GM11168 (cell line): ENCODE data around the gene HCRTR1.

ENCODE experiments used
- in situ Hi-C: fragments of 300-500 bp; cut with MboI; formaldehyde crosslinking; loops from one replicate; pipeline ENCODE4 v1.12.0; 2022; ENCODE audit warnings: low sequenced_read_pairs; ENCODE audit not compliant: unreplicated experiment

The HCRTR1 gene

DNA sequence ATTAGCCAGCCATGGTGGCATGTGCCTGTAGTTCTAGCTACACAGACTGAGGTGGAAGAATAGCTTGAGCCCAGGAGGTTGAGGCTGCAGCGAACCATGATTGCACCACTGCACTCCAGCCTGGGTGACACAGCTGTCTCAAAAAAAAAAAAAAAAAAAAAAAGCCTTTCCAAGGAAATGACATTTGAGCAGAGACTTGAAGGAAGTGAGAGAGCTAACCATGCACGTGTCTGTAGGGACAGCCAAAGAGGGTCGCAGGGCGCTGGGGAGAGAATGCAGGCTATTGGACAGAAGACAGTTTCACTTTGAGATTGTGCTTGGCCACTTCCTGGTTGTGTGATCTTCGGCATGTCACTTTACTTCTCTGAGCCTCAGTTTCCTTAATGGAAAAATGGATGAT lies 6.8 kb downstream of the HCRTR1 start:
- in situ Hi-C loops, result loop anchor here (5.0 kb wide), 1 partner anchor 62 kb away; no protein-coding TSS in a partner anchor

DNA sequence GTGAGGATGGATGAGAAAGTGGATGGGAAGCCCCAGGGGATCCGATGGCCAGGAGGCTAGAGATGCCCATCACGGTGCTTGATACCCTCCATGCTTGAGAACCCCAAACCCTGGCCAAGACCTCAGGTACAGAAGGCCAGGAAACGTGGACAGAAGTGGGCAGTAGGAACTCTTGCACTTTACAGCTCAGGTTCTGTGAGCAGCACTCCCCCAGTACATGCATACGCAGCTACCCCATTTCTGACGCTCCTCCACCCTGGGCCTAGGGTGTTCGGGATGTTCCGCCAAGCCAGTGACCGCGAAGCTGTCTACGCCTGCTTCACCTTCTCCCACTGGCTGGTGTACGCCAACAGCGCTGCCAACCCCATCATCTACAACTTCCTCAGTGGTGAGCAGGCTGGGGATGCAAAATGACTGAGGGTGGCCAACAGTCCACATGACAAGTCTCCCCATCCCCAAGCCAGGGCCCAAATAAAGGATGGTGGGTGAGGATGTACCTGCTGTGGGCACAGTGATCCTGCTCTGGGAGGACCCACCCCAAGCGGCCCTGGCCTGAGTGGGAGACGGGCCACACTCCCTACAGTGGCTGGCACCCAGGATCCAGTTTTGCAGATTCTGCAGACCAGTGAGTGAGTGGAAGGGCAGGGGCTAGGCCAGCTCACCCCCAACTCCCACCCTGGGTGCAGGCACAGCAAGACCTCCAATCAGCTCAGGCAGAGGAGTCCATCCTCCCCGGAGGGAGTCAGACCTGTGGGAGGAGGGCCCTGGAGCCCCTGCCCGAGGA lies 7.4 kb downstream of the HCRTR1 start:
- in situ Hi-C loops, result loop anchor here (5.0 kb wide), 1 partner anchor 63 kb away; no protein-coding TSS in a partner anchor

- in situ Hi-C loops, result no loop called here
Observed at GRCh38 chr1:31625561-31626222, 8.2 kb downstream of the HCRTR1 start.

DNA sequence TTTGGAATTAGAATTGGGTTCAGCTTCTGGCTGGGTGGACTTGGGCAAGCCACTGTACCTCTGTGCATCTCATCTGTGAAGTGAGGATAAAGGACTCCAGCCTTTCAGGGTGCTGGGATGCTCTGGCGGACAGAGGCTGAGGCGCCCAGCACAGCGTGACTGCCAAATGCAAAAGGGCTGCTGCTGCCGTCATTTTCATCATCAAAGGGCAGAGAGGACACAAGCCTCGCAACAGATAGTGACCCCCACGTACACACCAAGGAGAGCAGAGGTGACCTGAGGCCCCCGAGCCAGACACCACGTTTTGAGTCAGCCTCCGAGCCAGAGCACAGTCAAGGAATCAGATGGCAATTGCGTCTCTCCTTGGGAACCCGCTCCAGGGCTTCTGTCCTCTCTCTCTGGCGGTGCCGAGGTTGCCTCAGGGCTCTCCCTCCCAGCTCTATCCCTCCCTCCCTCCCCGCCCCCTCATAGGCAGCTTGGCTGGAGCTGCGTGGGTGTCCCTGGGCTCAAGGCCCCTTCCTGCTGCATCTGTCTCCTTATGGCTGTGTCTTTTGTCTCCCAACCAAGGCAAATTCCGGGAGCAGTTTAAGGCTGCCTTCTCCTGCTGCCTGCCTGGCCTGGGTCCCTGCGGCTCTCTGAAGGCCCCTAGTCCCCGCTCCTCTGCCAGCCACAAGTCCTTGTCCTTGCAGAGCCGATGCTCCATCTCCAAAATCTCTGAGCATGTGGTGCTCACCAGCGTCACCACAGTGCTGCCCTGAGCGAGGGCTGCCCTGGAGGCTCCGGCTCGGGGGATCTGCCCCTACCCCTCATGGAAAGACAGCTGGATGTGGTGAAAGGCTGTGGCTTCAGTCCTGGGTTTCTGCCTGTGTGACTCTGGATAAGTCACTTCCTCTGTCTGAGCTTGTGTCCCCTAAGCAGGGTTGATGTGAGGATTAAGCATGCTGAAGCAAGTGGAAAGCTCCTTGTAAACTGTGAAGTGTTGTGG lies 9.0 kb downstream of the HCRTR1 start:
- in situ Hi-C loops, result no loop called here

- in situ Hi-C loops, result no loop called here
Observed at GRCh38 chr1:31627301-31627929, 9.9 kb downstream of the HCRTR1 start.

GRCh38 chr1:31627930-31628559 lies 10.6 kb downstream of the HCRTR1 start:
- in situ Hi-C loops, result no loop called here

- in situ Hi-C loops, result no loop called here
Observed at GRCh38 chr1:31628931-31629556, 11.6 kb downstream of the HCRTR1 start.

- in situ Hi-C loops, result no loop called here
Observed at GRCh38 chr1:31632649-31633048, 15.2 kb downstream of the HCRTR1 start.

DNA sequence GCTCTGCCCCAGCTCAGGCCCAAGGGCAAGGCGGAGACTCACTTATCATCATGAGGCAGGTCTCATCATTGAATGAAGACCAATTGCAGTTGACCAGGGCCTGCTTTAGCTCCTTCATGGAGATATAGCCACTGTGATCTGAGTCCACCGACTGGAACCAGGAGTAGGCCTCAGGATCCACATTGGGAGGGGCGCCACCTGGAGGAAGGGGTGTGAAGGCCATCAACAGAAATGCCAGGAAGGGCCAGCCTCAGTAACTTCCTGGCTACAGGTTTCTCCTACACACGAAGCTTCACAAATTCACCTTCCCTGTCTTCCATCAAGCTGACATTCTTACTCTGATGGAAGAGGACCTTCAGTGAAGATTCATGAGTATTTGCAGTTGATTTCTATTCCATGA lies 15.6 kb downstream of the HCRTR1 start:
- in situ Hi-C loops, result no loop called here

DNA sequence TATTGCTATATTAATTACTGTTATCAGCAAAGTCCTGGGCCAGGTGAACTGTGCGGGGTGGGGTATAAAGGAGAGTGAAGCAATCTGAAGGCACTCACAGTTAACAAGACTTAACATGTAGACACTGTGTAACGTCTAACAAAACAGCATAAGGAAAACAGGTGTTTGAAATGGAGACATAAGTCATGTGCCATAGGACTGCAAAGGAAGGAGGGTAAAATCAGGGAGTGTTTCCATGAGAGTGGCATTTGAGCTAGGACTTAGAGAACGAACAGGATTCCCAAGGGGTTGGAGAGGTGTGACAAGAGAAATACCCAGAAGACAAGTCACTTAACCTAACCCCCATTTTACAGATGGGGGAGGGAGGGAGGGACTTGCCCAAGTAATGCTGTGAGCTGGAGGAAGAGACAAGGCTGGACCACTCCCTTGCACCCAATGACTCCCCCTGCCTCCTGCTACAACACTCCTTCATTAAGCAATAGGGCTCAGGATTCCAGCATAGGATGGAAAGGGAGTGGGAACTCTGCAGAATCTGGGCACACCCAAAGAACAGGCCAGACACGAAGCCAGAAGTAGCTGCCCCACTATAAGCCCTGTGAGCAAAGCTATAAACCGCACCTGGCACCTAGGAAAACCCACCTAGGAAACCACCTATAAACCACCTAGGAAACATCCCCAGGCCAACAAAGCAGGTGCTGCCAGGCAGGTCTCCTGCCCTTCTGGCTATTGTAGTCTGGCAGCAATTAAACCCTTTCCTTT lies 20.6 kb downstream of the HCRTR1 start:
- in situ Hi-C loops, result no loop called here

GRCh38 chr1:31639543-31639942 lies 22.1 kb downstream of the HCRTR1 start:
- in situ Hi-C loops, result no loop called here

GRCh38 chr1:31640179-31640578 lies 22.7 kb downstream of the HCRTR1 start:
- in situ Hi-C loops, result no loop called here

DNA sequence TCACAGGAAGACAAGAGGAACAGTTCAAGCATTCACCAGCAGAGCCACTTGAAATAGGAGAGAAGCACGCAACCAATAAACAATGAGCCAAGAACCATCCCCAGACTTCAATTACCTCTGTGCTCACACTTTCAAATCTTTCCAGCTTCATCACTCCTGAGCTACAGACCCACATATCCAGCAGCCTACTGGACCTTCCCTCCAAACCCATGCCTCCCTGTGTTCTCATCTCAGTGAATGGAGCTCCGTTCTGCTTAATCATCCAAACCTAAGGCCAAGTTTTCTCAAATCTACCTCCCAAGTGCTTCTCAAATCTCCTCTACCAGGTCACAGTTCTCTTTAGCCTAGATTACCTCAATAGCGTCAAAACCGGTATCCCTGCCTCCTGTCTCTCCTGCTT lies 23.5 kb downstream of the HCRTR1 start:
- in situ Hi-C loops, result no loop called here

- in situ Hi-C loops, result no loop called here
Observed at GRCh38 chr1:31642366-31642765, 24.9 kb downstream of the HCRTR1 start.

- in situ Hi-C loops, result no loop called here
Observed at GRCh38 chr1:31642897-31643296, 25.4 kb downstream of the HCRTR1 start.

DNA sequence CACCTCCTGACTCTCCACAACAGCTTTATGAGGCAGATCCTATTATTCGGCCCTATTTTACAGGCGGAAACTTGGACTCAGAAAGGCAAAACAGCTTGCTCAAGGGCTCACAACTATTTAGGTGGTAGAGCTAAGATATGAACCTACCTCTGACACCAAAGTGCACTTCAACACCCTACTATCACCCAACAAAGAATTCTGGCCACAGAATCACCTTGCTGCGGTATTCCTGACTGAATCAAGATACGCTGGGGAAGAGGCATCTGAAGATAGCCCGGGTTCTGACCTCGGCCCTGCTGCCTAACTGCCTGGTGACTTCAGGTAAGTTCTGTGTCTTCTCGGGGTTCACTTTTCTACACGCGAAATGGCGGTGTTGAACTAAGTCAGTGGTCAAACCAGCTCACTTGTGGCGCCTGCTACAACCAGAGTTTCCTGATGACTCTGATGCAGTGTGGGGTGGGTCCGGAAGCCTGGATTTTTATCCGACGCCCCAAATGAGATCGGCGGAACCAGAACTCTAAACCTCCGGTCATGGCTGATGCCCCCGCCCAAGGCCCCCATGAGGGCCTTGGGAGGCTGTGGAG lies 26.6 kb downstream of the HCRTR1 start:
- in situ Hi-C loops, result no loop called here

DNA sequence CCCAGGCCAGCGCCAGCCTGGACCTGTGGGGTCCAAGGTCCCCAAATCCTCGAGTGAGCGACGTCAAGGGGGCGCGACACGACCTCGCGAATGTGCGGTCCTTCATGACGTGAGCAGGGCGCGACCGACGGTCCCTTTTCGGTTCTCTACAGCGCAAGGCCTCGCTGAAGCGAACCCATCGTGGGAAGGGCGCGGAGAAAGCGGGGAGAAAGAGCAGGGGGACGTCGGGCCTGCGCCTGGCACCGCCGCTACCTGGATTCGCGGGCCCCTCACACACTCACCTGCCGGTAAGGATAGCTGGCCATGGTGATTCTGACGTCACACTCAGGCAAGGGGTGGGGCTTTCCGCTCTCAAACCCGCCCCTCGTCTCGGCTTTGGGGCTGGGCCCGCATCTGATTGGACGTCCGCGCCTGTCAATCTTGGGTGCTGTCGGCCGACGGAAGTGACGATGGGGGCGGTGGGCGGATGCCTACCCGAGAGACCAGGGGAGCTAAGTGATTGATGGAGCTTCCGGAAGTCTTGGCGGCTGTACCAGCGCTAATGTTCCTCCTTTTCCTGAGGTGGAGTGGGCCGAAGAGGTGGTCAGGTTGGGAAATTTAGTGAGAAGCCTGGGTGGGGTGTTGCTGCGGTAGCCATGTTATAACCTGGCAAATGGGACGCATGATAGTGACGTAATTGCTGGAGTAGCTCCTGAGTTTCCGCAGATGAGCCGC lies 27.2 kb downstream of the HCRTR1 start, which contains the start of gene PEF1:
Gene PEF1, minus strand, starts transcription at position 317 of the 714 bp plus-strand sequence. Its CDS starts 12 bp downstream, at position 305.
- in situ Hi-C loops, result no loop called here

DNA sequence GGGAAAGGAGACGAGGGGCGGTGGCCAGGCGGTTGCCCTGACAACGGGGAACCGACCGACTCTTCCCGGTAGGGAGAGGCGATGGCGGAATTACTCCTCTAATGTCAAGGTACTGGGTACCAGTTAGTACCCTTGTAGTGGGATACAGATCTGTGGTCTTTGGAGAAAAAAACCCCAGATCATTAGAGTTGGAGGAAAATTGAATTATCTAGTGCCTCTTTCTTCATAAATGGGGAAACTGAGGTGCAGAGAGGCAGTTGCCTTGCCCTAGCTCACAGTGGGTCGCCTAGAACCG lies 27.7 kb downstream of the HCRTR1 start:
- in situ Hi-C loops, result no loop called here
